Measurements from ENCODE around the gene AJAP1.

Gene AJAP1

GRCh38 chr1:4734791-4735190 lies 80.4 kb downstream of the AJAP1 start:
- Histone ChIP-seq H3K27me3 (ENCODE audit: low read depth, low read length) (no peaks in the 10 kb centered on the region), H3K9me3 (ENCODE audit: insufficient read depth, low read length) (peaks cover 6% of the 10 kb centered on the region; the same call in 1 of the 2 replicates)

GRCh38 chr1:4736254-4736653 lies 81.8 kb downstream of the AJAP1 start:
- Histone ChIP-seq H3K79me2 (ENCODE audit: low read length) (no peaks in the 10 kb centered on the region), H3K27ac (ENCODE audit: low read length) (no peak overlapping the region), H3K4me3 (ENCODE audit: low read length) (no peak overlapping the region), H2AFZ (ENCODE audit: low read depth, low read length) (no peak overlapping the region), H3K9me3 (ENCODE audit: insufficient read depth, low read length) (peaks cover 6% of the 10 kb centered on the region; the same call in 1 of the 2 replicates), H3K9ac (ENCODE audit: low read length) (no peak overlapping the region), H3K36me3 (replicated peaks; ENCODE audit: low read depth, low read length) (peaks cover 5% of the 10 kb centered on the region), H3K27me3 (ENCODE audit: low read depth, low read length) (no peaks in the 10 kb centered on the region), H4K20me1 (ENCODE audit: insufficient read depth, low read length) (no peaks in the 10 kb centered on the region), H3K4me1 (ENCODE audit: low read length) (peaks cover 12% of the 10 kb centered on the region), H3K4me2 (ENCODE audit: low read length) (no peak overlapping the region)
- TF ChIP-seq EZH2phosphoT487 (IDR thresholded peaks at IDR 0.05; ENCODE audit: low read depth): no peak
- no peak for TF ChIP-seq CTCF (IDR thresholded peaks at IDR 0.05; ENCODE audit: low read depth, low read length)

More at GRCh38 chr1:4734791-4735190, 80.4 kb downstream of the AJAP1 start:
- Histone ChIP-seq H3K9ac (ENCODE audit: low read length) (no peak overlapping the region), H3K4me1 (ENCODE audit: low read length) (peaks cover 12% of the 10 kb centered on the region), H3K36me3 (replicated peaks; ENCODE audit: low read depth, low read length) (peaks cover 5% of the 10 kb centered on the region), H2AFZ (ENCODE audit: low read depth, low read length) (no peak overlapping the region), H4K20me1 (ENCODE audit: insufficient read depth, low read length) (no peaks in the 10 kb centered on the region), H3K79me2 (ENCODE audit: low read length) (no peaks in the 10 kb centered on the region), H3K4me2 (ENCODE audit: low read length) (no peak overlapping the region), H3K27ac (ENCODE audit: low read length) (no peak overlapping the region), H3K4me3 (ENCODE audit: low read length) (no peak overlapping the region)
- TF ChIP-seq EZH2phosphoT487 (IDR thresholded peaks at IDR 0.05; ENCODE audit: low read depth): no peak
- TF ChIP-seq CTCF (IDR thresholded peaks at IDR 0.05; ENCODE audit: low read depth, low read length): no peak

- Histone ChIP-seq H3K9ac (ENCODE audit: low read length) (no peak overlapping the region), H3K79me2 (ENCODE audit: low read length) (no peaks in the 10 kb centered on the region), H3K27ac (ENCODE audit: low read length) (no peak overlapping the region), H3K9me3 (ENCODE audit: insufficient read depth, low read length) (peaks cover 6% of the 10 kb centered on the region; the same call in 1 of the 2 replicates), H2AFZ (ENCODE audit: low read depth, low read length) (no peak overlapping the region), H3K27me3 (ENCODE audit: low read depth, low read length) (no peaks in the 10 kb centered on the region), H3K36me3 (replicated peaks; ENCODE audit: low read depth, low read length) (peaks cover 5% of the 10 kb centered on the region), H3K4me1 (ENCODE audit: low read length) (peaks cover 6% of the 10 kb centered on the region), H3K4me2 (ENCODE audit: low read length) (no peak overlapping the region), H4K20me1 (ENCODE audit: insufficient read depth, low read length) (no peaks in the 10 kb centered on the region), H3K4me3 (ENCODE audit: low read length) (no peak overlapping the region)
- no peak for TF ChIP-seq CTCF (IDR thresholded peaks at IDR 0.05; ENCODE audit: low read depth, low read length)
- no peak for TF ChIP-seq EZH2phosphoT487 (IDR thresholded peaks at IDR 0.05; ENCODE audit: low read depth)
Measured at GRCh38 chr1:4741876-4742423, 87.5 kb downstream of the AJAP1 start.

GRCh38 chr1:4743978-4744750 lies 89.8 kb downstream of the AJAP1 start:
- Histone ChIP-seq H3K79me2 (ENCODE audit: low read length) (no peaks in the 10 kb centered on the region), H4K20me1 (ENCODE audit: insufficient read depth, low read length) (no peaks in the 10 kb centered on the region), H3K9me3 (ENCODE audit: insufficient read depth, low read length) (no peaks in the 10 kb centered on the region), H2AFZ (ENCODE audit: low read depth, low read length) (no peak overlapping the region), H3K4me2 (ENCODE audit: low read length) (no peak overlapping the region), H3K4me3 (ENCODE audit: low read length) (no peak overlapping the region), H3K36me3 (replicated peaks; ENCODE audit: low read depth, low read length) (no peaks in the 10 kb centered on the region), H3K9ac (ENCODE audit: low read length) (no peak overlapping the region), H3K27me3 (ENCODE audit: low read depth, low read length) (no peaks in the 10 kb centered on the region), H3K4me1 (ENCODE audit: low read length) (no peaks in the 10 kb centered on the region), H3K27ac (ENCODE audit: low read length) (no peak overlapping the region)
- no peak for TF ChIP-seq EZH2phosphoT487 (IDR thresholded peaks at IDR 0.05; ENCODE audit: low read depth)
- TF ChIP-seq CTCF (IDR thresholded peaks at IDR 0.05; ENCODE audit: low read depth, low read length): no peak

Measured in OCI-LY3 (cell line).